Stimulated activated CD8-positive, alpha-beta memory T cell treated with anti-CD3 and anti-CD28 coated beads, Interleukin-15, amount 100 ng/mL, for 48 hours (primary cell): ENCODE results near the gene ZNF423.
A peak's percentile ranks its signal among the peaks of the same experiment; 100 is the strongest.

Source experiments
- DNase-seq, 2 donors: peaks; one replicate each; pipeline ENCODE4 v3.0.0-alpha.2; 2020; ENCODE audit warnings: low read depth in 2 of 2

The ZNF423 gene

DNA sequence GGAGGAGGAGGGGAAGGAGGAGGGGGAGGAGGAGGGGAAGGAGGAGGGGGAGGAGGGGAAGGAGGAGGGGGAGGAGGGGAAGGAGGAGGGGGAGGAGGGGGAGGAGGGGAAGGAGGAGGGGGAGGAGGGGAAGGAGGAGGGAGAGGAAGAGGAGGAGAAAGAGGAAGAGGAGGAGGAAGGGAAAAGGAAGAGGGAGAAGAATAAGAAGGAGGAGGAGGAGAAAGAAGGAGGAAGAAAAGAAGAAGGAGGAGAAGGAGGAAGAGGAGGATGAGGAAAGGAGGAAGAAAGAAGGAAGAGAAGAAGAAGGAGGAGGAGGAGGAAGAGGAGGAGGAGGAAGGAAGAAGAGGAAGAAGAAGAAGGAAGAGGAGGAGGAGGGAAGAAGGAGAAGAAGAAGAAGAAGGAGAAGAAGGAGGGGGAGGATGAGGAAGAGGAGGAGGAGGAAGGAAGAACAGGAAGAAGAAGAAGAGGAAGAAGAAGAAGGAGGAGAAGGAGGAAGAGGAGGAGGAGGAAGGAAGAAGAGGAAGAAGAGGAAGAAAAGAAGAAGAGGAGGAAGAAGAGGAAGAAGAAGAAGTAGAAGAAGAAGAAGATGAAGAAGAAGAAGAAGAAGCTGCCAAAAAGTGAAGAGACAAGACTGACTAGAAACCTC lies 378.5 kb downstream of the ZNF423 start:
- DNase-seq: no peak

DNA sequence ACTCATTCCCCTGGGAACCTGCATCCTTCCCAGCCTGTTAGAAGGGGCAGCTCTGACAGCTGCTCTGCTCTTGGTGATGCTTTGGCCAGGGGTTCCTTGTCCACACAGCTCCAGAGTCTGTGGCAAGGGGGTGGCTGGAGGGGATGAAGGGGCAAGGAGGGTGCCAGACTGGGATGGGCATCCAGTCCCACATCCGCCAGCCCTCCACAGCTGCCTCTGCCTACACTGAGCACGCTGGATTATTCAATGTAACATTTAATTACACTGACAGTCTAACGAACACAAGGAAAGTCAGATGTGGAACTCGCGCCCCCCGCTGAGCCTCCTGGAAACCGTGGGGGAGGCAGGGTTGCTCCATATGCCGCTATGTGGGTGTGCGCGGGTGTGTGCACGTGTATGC lies 381.2 kb downstream of the ZNF423 start:
- no peak for DNase-seq

DNA sequence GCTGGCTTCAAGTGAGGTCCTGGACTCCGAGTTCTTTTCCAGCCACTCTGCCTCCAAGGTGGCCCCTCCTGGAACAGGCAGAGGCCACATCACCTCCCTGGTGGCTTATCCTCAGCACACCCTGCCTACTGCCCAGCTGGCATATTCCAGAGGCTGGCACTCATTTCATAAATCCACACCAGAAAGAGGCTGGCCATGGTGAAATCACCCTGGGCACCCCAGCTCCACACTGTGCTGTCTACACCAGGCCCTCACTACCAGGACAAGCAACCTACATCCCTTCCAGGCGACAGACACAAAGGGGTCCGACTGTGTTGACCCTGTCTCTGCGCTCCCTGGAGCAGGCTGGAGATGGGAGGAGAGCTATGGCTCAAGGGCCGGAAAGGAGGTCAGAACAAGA lies 382.1 kb downstream of the ZNF423 start:
- DNase-seq: no peak

DNA sequence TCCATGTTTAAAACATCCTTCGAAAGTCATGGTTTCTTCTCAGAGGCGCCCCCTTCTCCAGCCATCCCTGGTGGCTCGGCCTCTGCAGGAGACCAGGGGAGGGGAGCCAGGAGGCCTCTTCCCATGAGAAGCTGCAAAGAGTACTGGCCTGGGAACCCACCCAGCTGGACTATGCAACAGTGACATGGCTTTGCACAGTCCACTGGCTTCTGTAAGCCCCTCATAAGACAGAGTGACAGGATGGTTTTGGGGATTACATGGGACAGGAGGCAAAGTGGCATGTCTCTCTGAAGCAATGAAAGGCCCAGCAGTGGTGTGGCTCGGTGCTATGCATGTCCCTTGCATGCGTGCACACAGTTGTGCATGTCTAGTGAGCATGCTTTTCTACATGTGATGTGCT lies 382.8 kb downstream of the ZNF423 start:
- DNase-seq: no peak

DNA sequence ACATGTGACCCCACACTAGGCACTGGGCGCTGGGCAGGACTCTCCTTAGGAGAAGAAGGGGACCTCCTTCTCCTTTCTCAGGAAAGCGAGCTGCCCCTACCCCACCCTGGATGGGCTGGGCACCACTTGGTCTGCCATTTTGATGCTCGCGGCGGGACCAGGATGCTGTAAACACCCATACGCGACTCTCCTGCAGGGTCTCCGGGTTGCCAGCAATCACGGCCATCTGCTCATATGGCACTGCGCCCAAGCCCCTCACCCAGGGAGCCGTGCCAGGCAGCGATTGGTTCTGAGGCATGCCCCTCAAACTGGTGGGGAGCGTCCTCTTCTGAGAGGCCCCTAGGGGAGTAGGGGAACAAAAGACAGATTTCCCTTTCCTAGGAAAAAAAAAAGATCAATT lies 383.3 kb downstream of the ZNF423 start:
- no peak for DNase-seq

DNA sequence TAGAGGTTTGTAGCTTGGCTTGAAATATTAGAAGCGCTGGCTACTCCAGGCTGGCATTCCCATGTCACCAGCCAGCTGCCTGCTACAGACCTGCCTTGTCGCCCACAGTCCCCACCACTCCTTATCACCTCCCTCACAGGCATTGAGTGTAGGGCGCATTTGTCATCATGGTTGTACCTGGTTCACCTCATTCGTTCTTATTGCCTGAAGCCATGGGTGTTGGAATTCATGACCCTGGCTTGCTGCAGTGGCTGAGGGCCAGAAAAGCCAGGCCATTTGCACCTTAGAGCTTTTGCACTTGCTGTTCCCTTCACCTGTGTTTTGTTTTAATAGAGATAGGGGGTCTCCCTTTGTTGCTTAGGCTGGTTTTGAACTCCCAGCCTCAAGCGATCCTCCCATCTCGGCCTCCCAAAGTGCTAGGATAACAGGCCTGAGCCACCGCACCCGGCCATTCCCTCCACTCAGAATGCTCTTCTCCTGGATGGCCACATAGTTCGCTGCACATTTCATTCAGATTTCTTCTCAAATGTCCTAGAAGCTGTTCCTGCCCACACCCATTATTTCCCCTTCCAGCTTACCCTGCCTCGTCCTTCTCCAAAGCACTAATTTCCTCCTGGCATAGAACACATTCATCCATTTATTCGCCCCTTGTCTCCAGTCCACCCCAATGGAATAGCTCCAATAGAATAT lies 384.7 kb downstream of the ZNF423 start:
- no peak for DNase-seq

DNA sequence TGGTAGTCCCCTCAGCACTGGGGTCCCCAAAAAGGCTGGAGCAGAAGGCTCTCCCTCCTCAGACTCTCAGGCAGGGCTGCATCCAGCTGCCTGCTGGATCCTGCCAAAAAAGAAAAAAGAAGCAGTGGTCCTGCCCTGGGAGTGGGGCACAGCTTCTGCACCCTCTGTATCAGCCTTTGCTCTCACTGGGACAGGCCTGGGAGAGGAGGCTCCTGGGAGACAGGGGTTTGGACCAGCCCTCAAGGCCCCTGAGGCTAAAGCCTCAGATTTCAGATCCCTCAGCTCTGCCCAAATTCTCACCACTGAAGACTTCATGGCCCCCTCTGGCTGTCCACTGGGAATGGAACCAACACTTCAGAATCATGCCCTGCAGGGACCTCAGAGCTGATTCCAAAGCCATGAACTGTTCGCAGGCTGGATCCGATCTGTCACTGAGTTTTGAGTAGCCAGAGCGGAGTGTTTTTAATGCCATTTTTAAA lies 385.4 kb downstream of the ZNF423 start:
- no peak for DNase-seq

DNA sequence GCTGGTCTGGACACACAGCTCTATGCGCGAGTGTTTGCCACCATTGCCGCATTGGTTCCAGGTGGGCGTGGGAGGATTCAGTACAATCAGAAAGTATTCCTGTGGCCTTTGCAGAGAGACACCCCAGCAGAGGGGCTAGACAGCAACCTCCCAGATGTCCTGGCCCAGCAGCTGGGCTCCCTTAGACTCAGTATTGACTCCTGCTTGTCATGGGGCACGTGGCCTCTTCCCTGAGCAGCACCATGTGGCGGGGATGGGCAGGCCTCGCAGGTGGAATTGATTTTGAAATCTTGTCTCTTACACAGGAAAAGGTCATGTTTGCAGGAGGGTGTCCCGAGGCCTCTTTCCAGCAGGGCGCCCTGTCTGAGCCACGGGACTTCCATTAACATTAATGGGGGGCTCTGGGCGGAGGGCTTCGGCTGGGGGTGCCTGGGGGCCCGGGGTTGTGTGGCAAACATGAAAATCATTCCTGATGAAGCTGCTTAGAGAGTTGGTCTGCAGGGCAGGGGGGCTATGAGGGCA lies 385.9 kb downstream of the ZNF423 start:
- no peak for DNase-seq

DNA sequence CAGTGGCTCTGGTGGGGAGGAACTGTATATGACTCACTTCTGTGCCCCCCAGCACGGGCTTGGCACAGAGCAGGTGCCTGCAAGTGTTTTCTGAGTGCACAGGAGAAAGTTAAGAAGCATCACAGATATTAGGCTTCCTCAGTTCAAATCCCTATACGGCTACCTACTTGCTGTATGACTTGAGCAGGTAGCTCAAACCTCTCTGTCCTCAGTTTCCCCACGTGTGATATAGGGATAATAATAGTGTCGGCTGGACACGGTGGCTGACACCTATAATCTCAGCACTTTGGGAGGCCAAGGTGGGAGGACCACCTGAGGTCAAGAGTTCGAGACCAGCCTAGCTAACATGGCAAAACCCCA lies 386.6 kb downstream of the ZNF423 start:
- no peak for DNase-seq

DNA sequence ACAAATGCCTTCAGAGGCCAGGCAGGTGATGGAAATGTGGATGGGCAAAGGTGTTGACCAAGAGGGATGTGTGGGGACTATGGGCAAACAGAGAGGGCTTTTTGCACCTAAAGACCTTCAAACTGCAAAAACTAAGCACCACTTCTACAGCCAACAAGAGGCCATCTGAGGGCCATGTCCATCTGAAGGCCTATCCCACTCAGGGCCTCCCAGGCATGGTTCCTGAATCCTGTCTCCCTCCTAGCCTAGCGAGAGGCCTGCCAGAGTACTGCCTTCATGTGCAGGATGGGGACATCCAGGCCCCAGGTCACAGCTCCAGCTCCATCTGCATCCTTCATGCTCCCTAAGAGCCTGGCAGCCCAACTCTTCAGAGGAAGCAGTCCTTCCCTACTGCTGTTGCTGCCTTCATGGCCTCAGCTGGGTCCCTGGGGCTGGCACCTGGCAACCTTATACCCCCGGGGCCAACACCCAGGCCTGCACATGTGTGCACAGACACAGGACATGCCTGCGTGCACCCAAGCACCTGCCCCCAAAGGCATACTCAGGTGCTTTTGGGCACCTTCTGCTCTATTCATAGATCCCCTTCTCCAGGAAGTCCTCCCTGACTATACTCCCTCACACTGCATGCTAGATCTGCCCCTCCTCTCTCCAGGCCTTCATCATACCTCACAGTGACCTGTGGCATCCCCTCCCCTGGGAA lies 387.2 kb downstream of the ZNF423 start:
- DNase-seq: no peak

DNA sequence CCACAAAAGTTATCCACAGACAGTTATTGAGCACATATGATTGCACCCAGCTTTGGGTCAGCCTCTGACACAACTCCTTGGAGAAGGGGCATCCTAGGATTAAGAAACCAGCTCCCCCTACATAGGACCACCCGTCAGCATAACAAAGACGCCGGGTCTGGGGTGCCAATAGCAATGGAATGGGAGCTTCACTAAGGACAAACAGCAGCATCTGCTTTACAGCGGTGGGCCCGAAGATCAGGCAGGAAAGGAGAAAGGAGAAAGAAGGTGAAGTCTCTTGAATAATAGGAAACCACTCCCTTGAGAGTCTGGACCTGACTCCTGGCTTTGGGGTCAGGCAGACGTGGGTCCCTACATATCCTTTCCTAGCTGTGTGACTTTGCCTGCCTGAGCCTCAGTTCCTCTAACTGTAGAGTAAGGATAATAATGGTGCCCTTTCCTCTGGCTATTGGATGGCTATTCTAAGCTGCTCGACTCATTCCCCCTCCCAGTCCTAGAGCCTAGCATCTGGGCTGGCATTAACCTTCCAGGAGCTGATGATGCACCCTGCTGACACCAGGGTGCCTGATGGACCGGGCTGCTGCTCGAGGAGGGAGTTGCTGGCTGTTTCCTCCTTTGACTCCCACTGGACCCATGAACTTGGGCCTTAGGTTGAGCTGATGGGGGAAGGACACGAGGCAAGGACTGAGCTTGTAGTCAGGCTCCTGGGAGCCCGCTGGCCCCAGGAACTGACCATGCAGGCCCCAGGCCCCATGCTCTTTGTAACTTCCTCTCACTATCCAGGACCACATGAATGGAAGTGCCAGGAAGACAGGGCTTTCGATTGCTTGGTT lies 388.2 kb downstream of the ZNF423 start:
- DNase-seq: no peak

DNA sequence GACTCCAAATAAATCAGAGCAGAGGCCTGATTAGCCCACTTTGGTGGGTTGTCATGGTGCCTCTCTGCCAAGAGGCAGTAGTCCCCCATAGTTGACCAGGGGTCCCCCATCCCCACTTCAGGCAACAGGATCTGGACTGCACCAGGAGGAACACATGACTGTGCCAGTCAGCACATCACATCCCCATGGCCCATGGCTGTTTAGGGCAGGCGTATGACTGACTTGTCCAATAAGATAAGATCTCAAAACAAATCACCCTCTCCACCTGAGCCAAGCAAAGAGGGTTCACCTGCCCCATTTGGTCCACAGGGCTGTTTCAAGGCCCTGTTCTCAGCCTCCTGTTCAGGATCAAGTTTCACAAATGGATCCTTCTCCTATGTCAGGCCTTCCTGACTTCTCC lies 389.0 kb downstream of the ZNF423 start:
- DNase-seq: no peak

DNA sequence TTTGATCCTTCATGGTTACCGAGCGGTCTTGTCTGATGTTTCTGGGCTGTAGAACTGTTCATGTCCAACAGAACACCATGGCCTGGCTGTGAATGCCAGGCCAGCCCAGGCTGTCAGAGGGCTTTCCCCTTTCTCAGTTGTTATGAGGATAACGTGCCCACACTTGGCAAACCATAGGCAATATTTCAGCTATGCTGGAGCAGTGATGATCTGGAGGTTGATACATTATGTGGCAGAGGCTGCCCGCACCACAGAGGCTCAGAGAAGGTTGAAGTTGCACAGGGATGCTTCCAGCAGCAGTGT lies 389.4 kb downstream of the ZNF423 start:
- DNase-seq: no peak

DNA sequence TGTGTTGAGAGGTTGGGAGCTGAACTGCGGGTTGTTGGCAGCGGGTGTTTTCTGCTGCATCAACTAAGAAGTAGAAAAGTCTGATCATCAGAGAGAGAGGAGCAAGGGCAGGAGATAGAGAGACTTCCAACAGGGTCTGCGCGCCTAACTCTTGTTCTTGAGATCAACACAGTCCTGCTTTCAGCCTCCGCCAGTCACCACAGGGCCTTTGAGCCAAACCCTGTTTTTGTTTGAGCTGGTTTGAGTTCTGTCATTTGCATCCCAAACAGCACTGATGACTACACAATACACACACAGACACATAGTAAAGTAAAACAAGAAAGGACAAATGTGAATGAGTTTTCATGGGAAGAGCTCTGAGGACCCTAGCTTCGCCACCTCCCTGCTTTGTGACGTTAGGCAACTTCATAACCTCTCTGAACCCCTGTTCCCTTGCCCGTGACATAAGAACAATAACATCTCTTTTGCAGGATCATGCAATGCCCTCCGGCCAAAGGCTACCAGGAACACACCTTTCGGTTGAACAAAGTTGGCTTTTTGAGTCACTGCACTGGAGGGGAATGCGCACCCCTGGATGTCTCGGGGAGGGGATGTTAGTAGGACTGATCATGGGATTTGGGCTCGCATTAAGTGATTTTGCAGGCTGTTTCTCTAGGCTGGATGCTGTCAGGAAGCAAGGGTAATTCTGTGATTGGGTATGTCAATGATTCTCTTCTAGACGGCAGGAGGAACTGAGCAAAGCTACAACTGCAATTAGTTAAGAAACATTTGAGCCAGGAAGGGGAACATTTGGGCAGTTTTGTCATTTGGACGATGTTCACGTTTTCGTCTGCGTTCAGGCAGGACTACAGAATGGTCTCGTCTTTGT lies 390.0 kb downstream of the ZNF423 start:
- no peak for DNase-seq

DNA sequence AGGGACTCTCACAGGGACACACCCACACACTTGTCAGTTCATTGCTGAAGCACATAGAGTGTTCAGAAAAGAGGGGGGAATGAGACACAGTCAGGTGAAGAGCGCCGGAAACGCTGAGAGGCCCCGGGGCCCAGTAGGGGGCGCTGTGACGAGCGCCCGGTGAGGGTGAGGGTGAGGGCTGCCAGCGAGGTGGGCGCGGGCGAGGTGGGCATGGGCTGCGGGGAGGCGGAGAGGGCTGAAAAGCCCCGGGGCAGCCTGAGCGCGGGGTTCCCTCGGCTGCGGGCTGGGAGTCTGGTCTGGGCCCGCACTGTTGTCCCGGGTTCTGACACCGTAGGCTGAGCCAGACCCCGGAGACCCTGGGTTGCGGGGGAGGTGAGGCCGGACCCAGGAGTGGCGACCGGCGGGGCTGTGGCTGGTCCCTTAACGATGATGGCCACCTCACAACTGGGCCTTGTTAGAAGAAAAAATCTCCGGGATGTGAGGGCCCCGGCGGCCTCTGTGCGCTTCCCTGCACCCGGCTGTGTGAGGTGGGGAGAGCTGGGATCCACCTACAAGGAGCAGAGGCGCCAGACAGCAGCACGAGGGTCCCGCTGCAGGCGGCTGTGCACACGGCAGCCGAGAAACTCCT lies 390.9 kb downstream of the ZNF423 start:
- no peak for DNase-seq

DNA sequence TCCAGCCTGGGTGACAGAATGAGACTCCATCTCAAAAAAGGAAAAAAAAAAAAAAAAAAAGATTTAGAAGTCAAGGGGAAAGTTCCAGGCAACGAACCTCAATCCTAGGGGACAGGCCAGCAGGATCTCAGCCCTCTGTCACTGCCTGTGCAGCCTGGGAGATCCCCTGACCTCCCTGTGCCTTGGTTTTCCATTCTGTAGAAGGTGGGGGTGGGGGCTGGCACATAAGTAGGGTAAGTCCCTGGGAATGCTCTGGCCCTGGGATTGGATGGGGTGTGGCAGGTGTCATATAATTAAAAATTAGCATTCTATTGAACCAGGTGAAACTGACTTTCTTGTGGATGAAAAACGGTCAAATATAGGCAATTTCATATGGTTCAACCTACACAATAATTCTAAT lies 391.8 kb downstream of the ZNF423 start:
- DNase-seq: no peak

DNA sequence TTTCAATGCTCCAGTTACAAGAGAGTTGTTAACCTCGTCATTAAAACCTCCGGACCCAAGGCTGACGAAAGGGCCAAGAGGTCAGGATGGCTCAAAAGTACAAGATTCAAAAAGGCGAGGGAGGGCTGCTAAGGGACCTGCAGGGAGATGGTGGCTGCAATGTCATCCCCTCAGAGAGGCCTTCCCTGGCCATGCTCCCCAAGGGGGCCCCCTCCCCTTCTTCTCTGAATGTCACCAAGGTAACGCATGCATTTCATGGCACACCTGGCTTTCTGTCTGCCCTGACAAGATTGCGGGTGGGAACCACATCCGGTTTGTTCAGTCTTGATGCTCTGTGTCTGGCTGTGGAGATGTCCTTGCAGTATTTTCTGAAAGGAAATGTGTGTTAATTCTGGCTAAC lies 392.4 kb downstream of the ZNF423 start:
- peak; percentile 36 to 50 for DNase-seq

DNA sequence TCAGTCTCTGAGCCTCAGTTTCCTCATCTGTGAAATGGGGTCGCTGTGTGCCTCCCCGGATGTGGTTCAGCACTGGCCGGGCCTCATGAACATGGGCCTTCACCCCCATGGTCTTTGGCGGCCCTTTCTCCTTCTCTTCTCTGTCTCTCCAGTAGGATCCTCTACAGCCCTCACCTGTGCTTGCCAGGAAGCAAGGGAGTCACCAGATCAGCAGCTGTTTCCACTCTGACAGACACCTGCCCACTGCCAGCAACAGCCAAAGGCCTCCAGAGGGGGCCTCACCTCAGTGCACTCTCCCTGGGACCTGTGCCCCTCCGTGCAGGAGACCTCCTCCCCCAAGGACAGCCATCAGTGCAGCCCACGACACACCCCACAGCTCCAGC lies 392.9 kb downstream of the ZNF423 start:
- no peak for DNase-seq

DNA sequence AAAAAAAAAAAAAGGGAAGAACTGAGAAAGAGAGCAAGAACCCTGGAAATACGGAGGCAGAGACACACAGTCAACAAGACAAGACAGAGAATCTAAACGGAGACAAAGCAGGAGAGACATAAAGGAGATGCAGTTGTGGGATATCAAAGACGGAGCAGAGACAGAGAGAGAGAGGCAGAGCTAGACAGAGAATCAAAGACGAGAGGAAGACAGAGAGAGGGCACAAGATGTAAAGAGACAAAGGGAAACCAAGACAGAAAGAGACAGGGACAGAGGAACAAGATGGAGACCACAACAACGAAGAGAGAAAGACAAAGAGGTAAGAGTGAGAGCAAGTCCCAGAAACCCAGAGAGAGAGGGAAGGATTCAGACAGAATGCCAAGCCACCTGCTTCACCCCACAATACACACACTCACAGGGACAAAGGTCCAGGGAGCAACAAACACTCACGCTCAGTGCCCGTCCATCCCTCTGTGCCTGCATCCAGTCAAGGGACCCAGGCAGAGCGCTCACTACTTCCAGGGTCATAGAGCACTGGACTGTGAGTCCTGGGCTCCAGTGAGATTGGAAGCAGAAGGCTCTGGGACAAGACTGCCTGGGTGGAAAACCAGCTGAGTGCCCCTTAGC lies 393.4 kb downstream of the ZNF423 start:
- DNase-seq: no peak

DNA sequence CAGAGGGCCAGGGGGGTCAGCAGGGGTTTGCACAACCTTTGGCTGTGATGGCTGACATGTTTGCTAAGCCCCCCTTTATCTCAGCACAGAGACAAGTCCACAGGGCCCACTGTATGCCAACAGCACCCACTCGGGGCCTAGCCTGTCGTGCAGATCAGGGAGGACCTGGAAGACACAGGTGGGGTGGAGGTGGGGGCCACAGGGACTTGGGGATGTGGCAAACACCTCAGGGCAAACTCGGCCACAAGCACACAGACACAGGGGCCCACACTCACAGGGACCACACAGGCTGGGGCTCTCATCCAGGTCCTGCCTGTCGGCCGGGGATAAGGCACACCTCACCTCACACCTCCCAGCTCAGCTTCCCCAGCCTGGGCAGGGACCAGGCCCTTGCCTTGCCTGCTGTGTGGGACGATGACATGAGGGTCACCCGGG lies 394.4 kb downstream of the ZNF423 start:
- DNase-seq: no peak
